Chondrocyte (in vitro differentiated cells): ENCODE measurements around the gene ALDH3A1. TPM values are rescaled to one million over a fixed set of nuclear protein-coding genes. Genes with fewer than 3 reads are reported as not detected.

Experiments used
- DNase-seq: peaks from one replicate; pipeline ENCODE4 v3.0.0; 2021; ENCODE audit warnings: mixed read lengths, low spot score
- H3K27ac Mint-ChIP-seq: one replicate; pipeline ENCODE4 v1.8.0; 2021; ENCODE audit warnings: mild to moderate bottlenecking, moderate library complexity, mixed read lengths; ENCODE audit not compliant: unreplicated experiment
- H3K27me3 Mint-ChIP-seq: 2 replicates; pipeline ENCODE4 v1.8.0; 2021; ENCODE audit warnings: low read depth, mixed read lengths
- H3K36me3 Mint-ChIP-seq: 2 replicates; pipeline ENCODE4 v1.8.0; 2021; ENCODE audit warnings: low read depth, mixed read lengths
- H3K4me1 Mint-ChIP-seq: 2 replicates; pipeline ENCODE4 v1.8.0; 2021; ENCODE audit warnings: low read depth, mild to moderate bottlenecking, mixed read lengths
- H3K4me3 Mint-ChIP-seq: one replicate; pipeline ENCODE4 v1.8.0; 2021; ENCODE audit warnings: mild to moderate bottlenecking, moderate library complexity, mixed read lengths; ENCODE audit not compliant: unreplicated experiment
- H3K9me3 Mint-ChIP-seq: 2 replicates; pipeline ENCODE4 v1.8.0; 2021; ENCODE audit warnings: low read depth, mixed read lengths
- CTCF ChIP-seq: fragments of 200-600 bp; sonication (generic); IDR thresholded peaks from 2 replicates; pipeline ENCODE4 v1.5.0; 2021; ENCODE audit warnings: antibody characterized with exemption, mild to moderate bottlenecking, moderate library complexity
- total RNA-seq: library from RNA; stranded (reverse); gene quantifications from 3 replicates; pipeline ENCODE4 v1.2.1, GENCODE V29; 2021

The ALDH3A1 gene
- total RNA-seq, 1 donor from 2014 or later = not detected

- TF ChIP-seq CTCF = no peak
- H3K9me3 Mint-ChIP-seq = no peaks in the 10 kb centered on the region
- no peaks in the 10 kb centered on the region for H3K27me3 Mint-ChIP-seq
- no peak overlapping the region for H3K4me3 Mint-ChIP-seq
- peak; percentile 75 for DNase-seq
- no peaks in the 10 kb centered on the region for H3K36me3 Mint-ChIP-seq
- H3K4me1 Mint-ChIP-seq = peaks cover 22% of the 10 kb centered on the region
- no peak overlapping the region for H3K27ac Mint-ChIP-seq
Measured at GRCh38 chr17:19756546-19756945, 8.4 kb upstream of the ALDH3A1 start.

DNA sequence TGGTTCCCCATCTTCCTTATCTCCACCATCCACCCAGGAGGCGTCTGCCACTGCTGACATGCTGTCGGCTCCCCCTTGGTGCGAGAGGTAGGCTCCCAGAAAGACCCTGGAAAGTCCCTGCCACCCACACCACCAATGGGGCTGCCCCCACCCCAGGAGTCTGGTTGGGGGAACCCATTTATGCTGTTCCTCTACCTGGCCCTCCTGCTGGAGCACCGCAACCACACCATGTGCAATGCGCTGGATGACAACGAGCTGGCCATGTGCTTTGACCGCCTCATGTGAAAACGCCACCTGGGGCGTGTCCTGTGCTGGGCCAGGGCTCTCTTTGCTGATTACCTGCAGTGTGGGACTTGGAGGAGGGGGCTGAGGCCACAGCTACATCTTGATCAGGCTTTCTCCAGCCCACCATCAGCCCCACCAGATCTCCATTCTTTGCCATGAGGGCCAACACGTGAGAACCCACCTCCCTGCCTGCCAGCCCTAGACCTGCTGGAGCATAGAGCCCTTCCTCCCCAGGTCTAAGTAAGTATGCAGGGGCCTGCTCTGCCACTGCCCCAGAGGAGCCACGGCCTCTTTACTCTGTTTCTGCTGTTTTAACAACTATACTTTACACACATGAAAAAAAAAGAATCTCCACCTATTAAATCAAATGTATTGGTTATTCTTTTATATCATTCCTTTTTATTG, 7.9 kb upstream of the ALDH3A1 start:
- no peak overlapping the region for H3K4me3 Mint-ChIP-seq
- peak; percentile 76 for DNase-seq
- H3K4me1 Mint-ChIP-seq = peaks cover 27% of the 10 kb centered on the region
- no peaks in the 10 kb centered on the region for H3K27me3 Mint-ChIP-seq
- no peak overlapping the region for H3K27ac Mint-ChIP-seq
- no peaks in the 10 kb centered on the region for H3K36me3 Mint-ChIP-seq
- H3K9me3 Mint-ChIP-seq = no peaks in the 10 kb centered on the region
- TF ChIP-seq CTCF = no peak

GRCh38 chr17:19755392-19755791, 7.3 kb upstream of the ALDH3A1 start:
- no peak for TF ChIP-seq CTCF
- H3K27ac Mint-ChIP-seq = no peak overlapping the region
- no peaks in the 10 kb centered on the region for H3K9me3 Mint-ChIP-seq

GRCh38 chr17:19753661-19754463, 5.8 kb upstream of the ALDH3A1 start:
- peak; percentile 67 for TF ChIP-seq CTCF
- peaks cover 27% of the 10 kb centered on the region for H3K4me1 Mint-ChIP-seq
- no peak overlapping the region for H3K4me3 Mint-ChIP-seq
- no peaks in the 10 kb centered on the region for H3K9me3 Mint-ChIP-seq
- no peaks in the 10 kb centered on the region for H3K36me3 Mint-ChIP-seq
- peak; percentile 67 for DNase-seq
- no peaks in the 10 kb centered on the region for H3K27me3 Mint-ChIP-seq
- H3K27ac Mint-ChIP-seq = peak overlapping the region; percentile 93

More at GRCh38 chr17:19755392-19755791, 7.3 kb upstream of the ALDH3A1 start:
- peak; percentile 62 for DNase-seq
- H3K36me3 Mint-ChIP-seq = no peaks in the 10 kb centered on the region
- peaks cover 27% of the 10 kb centered on the region for H3K4me1 Mint-ChIP-seq
- no peaks in the 10 kb centered on the region for H3K27me3 Mint-ChIP-seq
- no peak overlapping the region for H3K4me3 Mint-ChIP-seq

GRCh38 chr17:19753051-19753509, 5.0 kb upstream of the ALDH3A1 start:
- no peaks in the 10 kb centered on the region for H3K9me3 Mint-ChIP-seq
- no peak overlapping the region for H3K4me3 Mint-ChIP-seq
- H3K27me3 Mint-ChIP-seq = no peaks in the 10 kb centered on the region
- H3K36me3 Mint-ChIP-seq = no peaks in the 10 kb centered on the region
- peak; percentile 96 for DNase-seq
- no peak for TF ChIP-seq CTCF
- H3K27ac Mint-ChIP-seq = peak overlapping the region; percentile 93
- peaks cover 35% of the 10 kb centered on the region for H3K4me1 Mint-ChIP-seq
